ENCODE measurements around the gene IL17RC. TPM values are rescaled to one million over a fixed set of nuclear protein-coding genes. Genes with fewer than 3 reads are reported as not detected.
"Not testable (repeated sequence)": the region's sequence is repeated elsewhere in the genome, so short reads cannot be mapped to it uniquely, and the experiment has no call there.

Gene IL17RC, protein sequence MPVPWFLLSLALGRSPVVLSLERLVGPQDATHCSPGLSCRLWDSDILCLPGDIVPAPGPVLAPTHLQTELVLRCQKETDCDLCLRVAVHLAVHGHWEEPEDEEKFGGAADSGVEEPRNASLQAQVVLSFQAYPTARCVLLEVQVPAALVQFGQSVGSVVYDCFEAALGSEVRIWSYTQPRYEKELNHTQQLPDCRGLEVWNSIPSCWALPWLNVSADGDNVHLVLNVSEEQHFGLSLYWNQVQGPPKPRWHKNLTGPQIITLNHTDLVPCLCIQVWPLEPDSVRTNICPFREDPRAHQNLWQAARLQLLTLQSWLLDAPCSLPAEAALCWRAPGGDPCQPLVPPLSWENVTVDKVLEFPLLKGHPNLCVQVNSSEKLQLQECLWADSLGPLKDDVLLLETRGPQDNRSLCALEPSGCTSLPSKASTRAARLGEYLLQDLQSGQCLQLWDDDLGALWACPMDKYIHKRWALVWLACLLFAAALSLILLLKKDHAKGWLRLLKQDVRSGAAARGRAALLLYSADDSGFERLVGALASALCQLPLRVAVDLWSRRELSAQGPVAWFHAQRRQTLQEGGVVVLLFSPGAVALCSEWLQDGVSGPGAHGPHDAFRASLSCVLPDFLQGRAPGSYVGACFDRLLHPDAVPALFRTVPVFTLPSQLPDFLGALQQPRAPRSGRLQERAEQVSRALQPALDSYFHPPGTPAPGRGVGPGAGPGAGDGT
- total RNA-seq, result 18.9 and 29.9 TPM in 2 replicates

- DNase-seq (ENCODE audit: low read depth), result peak; percentile 79
Observed at GRCh38 chr3:9916734-9917680, at the start of gene IL17RC. IL17RC (plus strand) TSS chr3:9917098; CDS start chr3:9917316, 218 bp downstream.

DNA sequence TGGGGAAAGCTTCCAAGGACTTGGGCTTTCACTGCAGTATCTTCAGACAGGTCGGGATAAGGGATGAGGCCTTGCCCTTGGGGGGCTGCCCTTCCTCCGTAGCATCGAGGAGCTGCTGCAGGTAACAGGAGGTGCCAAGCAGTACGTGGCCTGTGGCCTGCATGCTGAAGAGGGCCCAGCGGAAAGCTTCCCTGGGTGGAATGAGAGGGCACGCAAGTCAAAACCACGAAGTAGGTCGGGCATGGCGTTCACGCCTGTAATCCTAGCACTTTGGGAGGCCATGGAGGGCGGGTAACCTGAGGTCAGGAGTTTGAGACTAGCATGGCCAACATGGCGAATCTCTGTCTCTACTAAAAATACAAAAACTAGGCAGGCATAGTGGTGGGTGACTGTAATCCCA is 49.8 kb upstream of the IL17RC start:
- DNase-seq (ENCODE audit: low read depth), result no peak

DNA sequence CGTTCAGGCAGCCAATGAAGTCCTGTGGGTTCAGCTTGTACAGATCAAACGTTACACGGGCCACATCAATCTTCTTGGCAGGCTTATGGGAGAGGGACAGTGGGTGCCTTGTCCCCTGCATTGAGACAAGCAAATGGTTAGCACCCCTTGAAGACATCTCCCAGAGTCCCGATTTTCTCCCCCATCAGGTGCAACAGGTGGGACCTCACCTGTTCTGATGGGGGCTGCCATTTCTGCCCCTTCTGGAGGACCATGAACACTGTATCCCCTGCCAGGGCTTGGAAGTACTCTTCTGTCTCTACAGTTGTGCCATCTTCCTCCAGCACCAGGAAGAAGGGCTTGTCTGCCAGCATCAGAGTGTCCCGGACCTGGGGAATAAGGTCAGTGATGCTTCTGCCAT is 46.9 kb upstream of the IL17RC start:
- no peak for DNase-seq (ENCODE audit: low read depth)

DNA sequence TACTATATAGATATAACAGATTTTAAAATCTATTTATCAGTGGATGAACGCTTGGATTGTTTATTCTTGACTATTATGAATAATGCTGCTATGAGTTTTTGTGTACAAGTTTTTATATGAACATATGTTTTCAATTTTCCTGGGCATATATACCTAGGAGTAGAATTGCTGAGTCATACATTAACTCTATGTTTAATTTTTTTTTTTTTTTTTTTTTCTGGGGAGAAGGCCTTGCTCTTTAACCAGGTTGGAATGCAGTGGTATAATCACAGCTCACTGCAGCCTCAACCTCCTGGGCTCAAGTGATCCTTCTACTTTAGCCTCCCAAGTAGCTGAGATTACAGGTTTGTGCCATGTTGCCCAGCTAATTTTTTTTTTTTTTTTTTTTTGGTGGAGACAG is 45.9 kb upstream of the IL17RC start:
- DNase-seq (ENCODE audit: low read depth), result peak; percentile 43

DNA sequence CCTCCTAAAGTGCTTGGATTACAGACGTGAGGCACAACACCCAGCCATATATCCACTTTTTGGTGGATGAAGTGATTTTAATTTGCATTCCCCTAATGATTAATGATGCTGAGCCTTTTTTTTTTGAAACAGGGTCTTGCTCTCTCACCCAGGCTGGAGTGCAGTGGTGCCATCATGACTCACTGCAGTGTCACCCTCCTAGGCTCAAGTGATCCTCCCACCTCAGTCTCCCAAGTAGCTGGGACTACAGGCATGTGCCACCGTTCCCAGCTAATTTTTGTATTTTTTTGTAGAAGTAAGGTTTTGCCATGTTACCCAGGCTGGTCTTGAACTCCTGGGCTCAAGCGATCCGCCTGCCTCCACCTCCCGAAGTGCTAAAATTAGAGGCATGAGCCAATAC is 44.8 kb upstream of the IL17RC start:
- DNase-seq (ENCODE audit: low read depth), result not testable (repeated sequence)

- DNase-seq (ENCODE audit: low read depth), result no peak
Observed at GRCh38 chr3:9875448-9875847, 41.5 kb upstream of the IL17RC start.

DNA sequence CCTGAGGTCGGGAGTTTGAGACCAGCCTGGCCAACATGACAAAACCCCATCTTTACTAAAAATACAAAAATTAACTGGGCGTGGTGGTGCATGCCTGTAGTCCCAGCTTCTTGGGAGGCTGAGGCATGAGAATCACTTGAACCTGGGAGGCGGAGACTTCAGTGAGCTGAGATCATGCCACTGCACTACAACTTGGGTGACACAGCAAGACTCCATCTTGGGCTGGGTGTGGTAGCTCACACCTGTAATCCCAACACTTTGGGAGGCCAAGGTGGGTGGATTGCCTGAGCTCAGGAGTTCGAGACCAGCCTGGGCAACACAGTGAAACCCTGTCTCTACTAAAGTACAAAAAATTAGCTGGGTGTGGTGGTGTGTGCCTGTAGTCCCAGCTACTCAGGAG is 40.6 kb upstream of the IL17RC start:
- not testable (repeated sequence) for DNase-seq (ENCODE audit: low read depth)

DNA sequence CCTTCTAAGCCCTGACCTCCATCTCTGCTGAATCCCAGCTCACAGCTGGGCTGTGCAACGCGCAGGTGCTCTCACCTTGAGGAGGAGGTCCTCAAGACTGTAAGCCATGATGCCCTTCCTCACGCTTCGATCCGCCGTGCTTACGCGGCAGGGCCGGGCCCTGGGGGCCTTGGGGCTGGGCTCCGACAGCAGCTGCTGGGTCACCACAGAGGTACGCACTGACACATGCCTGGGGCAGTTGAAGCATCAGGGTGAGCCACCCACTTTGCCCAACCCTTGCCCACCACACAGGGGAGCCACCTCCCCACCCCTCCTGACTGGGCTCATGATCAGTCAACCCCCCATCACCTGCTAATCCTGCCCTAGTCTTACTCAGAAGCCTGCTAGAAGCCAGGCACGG is 39.9 kb upstream of the IL17RC start:
- no peak for DNase-seq (ENCODE audit: low read depth)

DNA sequence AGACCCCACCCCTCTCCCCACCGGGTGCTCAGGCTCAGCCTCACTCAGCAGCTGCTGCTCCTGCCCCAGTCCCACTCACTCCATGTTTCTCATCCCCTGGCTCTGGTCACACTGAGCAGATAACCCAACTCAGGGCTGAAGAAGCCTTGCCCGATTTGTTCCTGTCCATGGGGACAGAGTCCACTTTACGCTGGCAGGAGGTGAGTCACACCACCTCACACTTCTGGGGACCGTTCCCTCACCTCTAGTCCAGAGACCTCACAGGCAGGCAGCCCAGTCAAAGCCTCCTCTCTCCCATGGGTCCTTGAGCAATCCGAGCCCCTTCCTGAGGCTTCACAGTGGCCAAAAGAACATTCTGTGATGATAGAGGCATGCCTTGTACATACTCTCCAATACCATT is 38.2 kb upstream of the IL17RC start:
- DNase-seq (ENCODE audit: low read depth), result peak; percentile 46

DNA sequence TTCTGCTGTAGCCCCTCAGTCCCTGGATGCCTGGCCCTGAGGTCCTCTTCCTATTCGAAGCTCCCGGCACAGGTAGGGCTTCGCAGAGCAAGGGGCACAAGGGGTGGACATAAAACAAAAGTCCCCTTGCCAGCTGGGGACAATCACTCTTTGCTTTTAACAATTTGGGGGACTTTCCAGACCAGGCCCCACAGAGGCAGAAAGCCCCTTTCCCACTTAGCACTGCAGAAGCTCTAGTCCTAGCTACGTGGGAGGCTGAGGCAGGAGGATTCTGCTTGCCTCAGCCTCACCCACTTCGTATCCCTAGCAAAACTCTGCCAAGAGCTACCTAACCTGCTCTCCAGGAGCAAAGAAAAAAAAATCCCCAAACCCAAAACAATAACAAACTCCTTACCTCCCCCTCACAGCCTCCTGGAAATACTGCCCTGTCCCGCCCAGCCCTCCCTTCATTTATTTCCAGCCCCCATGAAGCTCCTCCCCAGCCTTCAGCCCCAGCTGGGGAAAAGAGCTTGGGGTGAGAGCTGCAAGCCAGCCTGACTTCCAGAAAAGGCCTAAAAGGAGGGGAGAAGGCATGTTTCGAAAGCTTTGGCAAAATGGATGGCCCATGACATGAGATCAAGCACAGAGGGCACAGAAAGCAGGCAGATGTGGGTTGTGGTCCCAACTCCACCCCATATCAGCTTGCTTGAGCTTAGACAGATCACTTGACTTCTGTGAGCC is 36.9 kb upstream of the IL17RC start, which contains the start of gene CIDEC:
CIDEC (minus strand) TSS at position 424 of the 720 bp plus-strand sequence. CDS start 1,767 bp downstream, outside the sequence.
- no peak for DNase-seq (ENCODE audit: low read depth)

- DNase-seq (ENCODE audit: low read depth), result no peak
Observed at GRCh38 chr3:9881441-9881840, 35.5 kb upstream of the IL17RC start.

GRCh38 chr3:9883706-9884554 is 33.0 kb upstream of the IL17RC start:
- DNase-seq (ENCODE audit: low read depth), result no peak

GRCh38 chr3:9884555-9885165 is 32.2 kb upstream of the IL17RC start:
- peak; percentile 82 for DNase-seq (ENCODE audit: low read depth)

DNA sequence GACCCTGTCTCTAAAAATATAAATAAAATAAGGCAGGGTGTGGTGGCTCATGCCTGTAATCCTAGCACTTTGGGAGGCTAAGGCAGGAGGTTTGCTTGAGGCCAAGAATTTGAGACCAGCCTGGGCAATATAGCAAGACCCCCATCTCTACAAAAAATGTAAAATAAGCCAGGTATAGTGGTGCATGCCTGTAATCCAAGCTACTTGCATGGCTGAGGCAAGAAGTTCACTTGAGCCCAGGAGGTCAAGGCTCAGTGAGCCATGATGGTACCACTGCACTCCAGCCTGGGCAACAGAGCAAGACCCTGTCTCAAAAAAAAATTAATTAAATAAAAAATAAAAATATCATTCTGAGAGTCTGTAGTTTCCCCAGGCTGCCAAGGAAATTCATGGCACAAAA is 30.6 kb upstream of the IL17RC start:
- DNase-seq (ENCODE audit: low read depth), result no peak

- no peak for DNase-seq (ENCODE audit: low read depth)
Observed at GRCh38 chr3:9887480-9887879, 29.4 kb upstream of the IL17RC start.

GRCh38 chr3:9888540-9888939 is 28.4 kb upstream of the IL17RC start:
- no peak for DNase-seq (ENCODE audit: low read depth)

- no peak for DNase-seq (ENCODE audit: low read depth)
Observed at GRCh38 chr3:9889405-9889804, 27.5 kb upstream of the IL17RC start.

GRCh38 chr3:9890249-9891071 is 26.4 kb upstream of the IL17RC start, which contains the start of gene JAGN1:
JAGN1 (plus strand) TSS chr3:9890610; CDS start chr3:9890723, 113 bp downstream.
- DNase-seq (ENCODE audit: low read depth), result peak; percentile 57
